ENCODE measurements around the gene PCNX1.
"Not testable (repeated sequence)": the region's sequence is repeated elsewhere in the genome, so short reads cannot be mapped to it uniquely, and the experiment has no call there.

Gene PCNX1

DNA sequence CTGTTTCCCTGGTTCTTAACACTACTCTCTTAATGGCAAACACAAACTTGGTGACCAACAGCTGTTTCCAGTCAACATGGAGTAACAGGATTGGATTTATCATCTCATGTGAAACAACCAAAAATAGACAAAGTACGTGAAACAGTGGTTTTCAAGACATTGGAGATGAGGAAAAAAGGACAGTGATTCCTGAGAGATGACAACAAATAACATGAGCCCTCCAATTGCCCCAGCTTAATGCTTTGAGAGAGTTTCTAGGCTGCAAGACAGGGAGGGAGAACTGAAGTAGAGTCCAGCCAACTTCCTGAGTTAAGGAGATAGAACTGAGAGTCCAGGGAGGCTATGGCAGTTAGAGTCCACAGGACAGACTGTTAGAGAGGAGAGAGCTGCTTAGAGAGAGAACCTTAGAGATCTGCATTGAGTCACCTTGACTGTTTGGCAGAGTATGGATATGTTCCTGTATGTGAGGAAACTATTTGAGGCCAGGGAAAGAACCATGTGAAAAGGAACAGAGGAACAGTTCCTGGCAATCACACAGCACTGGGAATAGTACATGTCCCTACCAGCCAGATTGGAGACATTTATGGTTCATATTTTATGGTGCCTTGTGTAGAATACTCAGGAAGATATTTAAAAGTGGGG, 106.4 kb downstream of the PCNX1 start:
- no peak for DNase-seq (ENCODE audit: low read depth in 2 of 2)

DNA sequence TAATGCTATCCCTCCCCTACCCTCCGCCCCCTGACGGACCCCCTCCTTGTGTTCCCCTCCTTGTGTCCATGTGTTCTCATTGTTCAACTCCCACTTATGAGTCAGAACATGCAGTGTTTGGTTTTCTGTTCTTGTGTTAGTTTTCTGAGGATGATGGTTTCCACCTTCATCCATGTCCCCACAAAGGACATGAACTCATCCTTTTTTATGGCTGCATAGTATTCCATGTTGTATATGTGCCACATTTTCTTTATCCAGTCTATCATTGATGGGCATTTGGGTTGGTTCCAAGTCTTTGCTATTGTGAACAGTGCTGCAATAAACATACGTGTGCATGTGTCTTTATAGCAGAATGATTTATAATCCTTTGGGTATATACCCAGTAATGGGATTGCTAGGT, 112.7 kb downstream of the PCNX1 start:
- not testable (repeated sequence) for DNase-seq (ENCODE audit: low read depth in 2 of 2)

DNA sequence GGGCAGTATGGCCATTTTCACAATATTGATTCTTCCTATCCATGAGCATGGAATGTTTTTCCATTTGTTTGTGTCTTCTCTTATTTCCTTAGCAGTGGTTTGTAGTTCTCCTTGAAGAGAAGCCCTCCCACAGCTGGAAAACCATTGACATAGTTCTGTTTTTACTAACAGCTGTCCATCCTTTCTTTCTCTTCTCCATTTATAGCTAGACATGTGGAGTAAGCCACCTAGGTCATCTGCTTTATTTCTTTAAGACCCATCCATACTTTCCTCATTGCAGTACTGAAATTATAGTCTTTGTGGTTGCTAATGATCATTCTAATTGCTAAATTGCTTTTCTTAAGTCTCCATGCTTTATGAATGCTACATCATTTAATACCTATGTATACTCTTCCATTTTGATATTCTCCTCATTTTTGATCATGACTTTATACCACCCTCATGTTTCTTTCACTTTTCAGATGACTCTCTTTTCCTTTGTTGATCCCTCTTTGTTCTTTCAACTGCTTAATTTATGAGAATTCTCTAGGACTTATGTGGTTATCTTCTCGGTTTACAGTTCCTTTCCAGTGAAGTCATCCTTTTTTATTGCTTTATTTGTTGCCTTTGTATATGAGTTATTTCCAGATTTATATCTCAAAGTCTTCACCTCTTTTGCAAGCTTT, 114.2 kb downstream of the PCNX1 start:
- DNase-seq (ENCODE audit: low read depth in 2 of 2): no peak

DNA sequence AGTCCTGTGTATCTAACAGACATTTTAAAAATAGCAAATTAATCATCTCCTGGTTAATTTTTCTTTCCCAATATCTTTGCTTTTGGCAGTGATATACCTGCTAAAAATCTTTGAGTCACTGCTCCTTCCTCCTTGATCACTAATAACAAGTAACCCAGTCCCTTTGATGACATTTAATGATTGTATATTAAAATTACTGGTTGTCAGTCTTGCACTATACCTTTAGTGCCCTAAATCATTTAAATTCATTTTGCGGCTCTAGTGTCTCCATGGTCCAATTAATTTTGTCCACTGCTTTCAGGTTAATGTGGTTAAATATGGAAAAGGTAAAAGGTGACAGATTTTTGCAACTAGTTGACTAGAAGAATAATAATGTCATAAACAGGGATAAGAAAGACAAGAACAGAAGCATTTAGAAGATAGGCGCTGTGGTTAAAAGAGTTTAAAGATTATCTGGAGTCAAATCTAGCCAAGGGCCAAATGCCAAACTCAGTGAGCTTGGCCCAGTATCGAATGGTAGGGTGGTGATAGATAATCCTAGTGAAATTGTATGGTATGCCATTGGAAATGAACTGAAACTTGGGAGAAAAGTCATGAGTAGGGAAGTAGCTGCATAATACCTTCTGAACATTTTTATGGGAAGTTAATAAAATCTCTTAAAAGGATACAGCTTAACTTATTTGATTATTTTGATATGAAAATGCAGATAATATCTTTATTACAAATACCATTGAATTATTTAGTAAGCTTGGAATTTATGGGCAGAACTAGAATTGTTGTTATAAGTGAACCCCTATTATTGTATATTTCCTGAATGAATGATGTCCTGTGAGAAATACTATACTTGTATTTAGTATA, 115.0 kb downstream of the PCNX1 start:
- no peak for DNase-seq (ENCODE audit: low read depth in 2 of 2)

DNA sequence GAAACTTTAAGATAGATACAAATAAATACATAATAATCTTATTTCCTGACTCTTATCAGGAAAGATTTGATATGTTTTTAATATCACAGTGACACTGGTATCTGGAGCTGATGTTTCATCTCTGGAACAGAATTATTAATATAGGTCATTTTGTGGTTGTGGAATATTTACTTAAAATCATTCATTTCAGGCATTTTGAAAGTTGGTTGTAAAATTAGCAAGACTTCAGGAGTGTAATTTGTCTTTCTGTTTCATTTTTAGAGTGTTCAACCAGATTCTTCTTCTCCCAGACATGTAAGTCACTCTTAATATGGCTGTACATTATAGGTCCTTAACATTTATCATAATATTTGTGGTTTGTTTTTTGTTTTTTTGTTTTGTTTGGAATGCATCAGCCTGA, 115.7 kb downstream of the PCNX1 start:
- no peak for DNase-seq (ENCODE audit: low read depth in 2 of 2)

DNA sequence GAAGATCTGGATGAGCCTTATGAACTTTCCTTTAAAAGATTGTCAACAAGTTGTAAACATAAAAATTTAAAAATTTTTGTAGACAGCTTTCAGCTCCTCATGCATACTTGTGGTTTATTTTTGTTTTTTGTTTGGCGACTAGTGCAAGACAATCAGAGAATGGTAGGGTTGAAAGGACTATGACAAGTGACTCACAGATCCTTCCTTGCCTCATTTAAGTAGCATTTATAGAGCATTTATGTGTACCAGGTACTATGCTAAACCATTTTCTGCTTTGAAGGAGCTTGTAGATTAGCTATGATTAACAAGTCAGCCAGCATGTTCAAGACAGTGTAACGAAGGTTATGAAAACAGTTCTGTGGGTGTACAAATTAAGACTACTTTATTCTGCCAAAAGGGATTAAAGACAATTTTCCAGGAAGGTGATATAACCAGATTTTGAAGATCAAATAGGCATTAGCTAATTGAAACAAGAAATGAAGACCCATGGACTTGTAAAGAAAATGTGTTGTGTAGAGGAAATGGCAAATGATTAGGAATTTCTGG, 122.0 kb downstream of the PCNX1 start:
- no peak for DNase-seq (ENCODE audit: low read depth in 2 of 2)

DNA sequence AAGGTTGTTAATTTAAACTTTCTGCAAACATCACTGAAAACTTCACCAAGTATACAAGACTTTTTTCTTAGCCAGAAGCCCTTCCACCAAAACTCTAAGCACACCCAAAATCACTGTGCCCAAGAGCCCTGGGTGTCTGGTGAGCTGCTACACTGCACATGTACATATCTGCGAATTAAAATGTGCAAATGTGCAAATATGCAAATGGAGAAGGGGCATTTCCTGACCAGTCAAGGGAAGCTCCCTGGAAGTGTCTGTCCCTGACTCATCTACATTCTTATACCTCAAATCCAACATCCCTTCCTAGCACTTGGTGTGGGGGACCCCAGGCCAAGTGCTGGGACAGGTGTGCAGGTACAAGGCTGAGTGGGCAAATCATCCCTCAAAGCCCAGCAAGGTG, 123.7 kb downstream of the PCNX1 start:
- no peak for DNase-seq (ENCODE audit: low read depth in 2 of 2)

DNA sequence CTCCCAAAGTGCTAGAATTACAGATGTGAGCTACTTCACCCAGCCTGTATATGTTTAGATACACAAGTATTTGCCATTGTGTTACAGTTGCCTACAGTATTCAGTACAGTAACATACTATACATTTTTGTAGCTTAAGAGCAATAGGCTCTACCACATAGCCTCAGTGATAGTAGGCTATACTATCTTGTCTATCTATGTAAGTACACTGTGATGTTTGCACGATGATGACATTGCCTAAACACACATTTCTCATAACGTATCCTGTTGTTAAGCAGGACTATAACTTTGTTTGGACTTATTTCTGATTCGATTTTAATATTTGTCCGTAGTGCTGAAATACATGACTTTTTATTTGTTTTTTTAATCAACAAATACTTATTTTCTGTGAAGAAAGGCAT, 129.2 kb downstream of the PCNX1 start:
- DNase-seq (ENCODE audit: low read depth in 2 of 2): no peak

DNA sequence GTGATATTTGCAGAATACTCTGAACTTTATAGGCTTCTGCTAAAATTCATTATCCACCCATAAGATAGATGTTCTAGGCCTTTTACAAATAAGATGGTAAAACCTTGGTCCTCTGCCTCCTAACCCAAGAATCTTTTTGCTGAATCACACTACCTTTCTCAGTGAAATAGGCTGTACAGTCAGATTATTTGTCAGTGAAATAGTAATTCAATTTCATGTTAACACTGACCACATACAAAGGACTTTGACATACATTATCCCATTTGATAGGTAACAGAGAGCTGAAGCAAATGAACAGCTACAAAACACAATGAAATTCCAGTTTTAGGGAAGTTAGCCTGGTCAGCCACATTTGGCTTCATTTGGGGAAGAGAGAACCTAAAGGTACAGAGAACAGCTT, 141.1 kb downstream of the PCNX1 start:
- no peak for DNase-seq (ENCODE audit: low read depth in 2 of 2)

DNA sequence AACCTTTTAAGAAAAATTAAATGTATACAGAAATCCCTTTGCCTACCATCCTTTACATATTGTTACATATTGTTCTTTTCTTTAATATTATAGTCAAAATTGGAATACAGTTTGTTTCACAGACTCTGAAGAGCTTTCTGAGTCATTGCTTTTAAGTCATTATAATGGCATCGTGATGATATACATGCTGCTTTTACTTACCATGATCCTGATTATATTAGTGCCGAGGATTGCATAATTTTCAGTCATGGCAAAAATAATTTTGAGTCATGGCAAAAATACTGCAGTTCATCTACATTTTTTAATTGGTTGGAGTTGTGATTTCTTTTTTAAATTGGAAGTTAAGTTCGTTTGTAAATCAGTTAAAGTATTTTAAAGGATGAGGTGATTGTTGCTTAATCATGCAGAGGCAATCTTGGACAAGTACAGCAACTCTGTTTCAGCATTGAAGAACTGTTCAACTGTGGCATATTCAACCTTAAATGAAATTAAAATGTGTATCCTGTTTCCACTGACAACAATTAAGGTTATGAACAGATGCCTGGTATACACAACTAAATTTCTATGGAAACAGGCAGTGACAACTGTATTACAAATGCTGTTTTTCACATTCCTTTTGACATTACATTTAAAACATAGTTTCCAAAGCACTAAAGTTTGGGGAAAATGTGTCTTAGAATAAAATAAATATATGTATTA, 142.3 kb downstream of the PCNX1 start:
- DNase-seq (ENCODE audit: low read depth in 2 of 2): no peak

DNA sequence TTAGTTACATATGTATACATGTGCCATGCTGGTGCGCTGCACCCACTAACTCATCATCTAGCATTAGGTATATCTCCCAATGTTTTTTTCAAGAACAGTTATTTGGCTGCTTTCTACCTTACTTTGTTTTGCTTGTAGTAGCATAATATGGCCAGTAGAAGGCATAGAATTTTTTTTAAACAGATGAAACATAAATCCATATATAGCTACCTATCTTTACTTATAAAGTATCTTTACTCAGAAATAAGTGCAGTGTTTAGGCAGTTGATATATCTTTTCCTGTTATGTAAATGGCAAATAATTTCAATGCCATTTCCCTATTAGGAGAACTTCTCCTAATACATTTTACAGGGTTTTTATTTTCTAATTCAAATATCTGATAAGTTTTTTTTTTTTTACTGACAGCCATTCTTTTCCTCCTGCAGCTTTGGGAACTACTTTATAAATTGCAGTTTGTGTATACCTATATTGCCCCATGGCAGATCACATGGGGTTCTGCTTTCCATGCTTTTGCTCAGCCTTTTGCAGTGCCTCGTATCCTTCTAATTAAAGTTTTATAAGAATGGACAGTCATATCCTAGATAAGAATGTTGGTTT, 143.1 kb downstream of the PCNX1 start:
- no peak for DNase-seq (ENCODE audit: low read depth in 2 of 2)

DNA sequence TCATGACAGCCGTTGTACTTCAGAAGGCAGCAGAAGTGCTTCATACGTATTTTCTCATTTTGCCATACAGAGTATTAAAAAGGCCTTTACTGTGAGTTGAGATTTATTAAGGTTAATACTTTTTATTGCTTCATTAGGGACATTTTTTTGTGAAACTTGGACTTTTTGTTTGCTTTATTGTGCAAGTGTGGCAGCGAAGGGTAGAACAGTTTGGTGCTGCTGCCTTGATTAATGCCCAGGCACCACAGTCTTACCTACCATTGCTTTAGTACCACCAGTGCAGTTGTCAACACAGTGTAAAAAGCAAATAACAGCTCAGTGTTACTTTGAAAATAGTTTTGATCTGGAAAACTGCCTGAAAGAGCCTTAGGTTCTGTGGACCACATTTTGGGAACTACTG, 147.4 kb downstream of the PCNX1 start:
- no peak for DNase-seq (ENCODE audit: low read depth in 2 of 2)

DNA sequence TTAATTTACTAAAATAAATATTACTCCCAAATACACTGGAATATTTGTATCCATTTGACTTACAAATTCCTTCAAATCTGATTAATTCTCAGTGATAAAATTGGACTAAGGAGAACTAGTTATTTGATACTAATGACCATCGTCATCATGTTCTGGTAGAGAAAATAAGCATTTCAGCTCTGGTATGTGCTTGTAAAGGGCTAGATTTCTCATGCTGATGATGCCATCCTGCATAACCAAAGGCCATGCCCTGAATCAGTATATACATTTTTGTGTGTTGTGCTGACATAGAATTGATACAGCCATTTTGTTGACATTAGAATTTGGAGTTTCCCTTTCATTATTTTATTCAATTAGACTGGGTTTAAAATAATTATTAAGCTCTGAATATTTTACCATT, 148.9 kb downstream of the PCNX1 start:
- DNase-seq (ENCODE audit: low read depth in 2 of 2): no peak

DNA sequence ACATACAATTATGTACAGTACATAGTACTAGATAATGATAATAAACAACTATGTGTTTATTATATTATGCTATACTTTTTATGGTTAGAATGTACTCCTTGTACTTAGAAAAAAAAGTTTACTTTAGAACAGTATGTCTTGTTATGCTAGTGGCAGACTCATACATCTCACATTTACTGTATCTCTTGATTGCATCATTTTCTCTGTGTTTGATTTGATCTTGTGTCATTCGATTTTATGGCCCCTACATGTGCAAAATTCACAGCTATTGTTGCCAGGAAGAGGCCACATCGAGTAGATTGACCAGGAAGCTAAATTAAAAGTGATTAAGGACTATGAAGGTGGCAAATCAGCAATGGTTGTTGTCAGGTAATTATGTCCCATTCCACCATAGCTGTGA, 153.0 kb downstream of the PCNX1 start:
- DNase-seq (ENCODE audit: low read depth in 2 of 2): no peak

DNA sequence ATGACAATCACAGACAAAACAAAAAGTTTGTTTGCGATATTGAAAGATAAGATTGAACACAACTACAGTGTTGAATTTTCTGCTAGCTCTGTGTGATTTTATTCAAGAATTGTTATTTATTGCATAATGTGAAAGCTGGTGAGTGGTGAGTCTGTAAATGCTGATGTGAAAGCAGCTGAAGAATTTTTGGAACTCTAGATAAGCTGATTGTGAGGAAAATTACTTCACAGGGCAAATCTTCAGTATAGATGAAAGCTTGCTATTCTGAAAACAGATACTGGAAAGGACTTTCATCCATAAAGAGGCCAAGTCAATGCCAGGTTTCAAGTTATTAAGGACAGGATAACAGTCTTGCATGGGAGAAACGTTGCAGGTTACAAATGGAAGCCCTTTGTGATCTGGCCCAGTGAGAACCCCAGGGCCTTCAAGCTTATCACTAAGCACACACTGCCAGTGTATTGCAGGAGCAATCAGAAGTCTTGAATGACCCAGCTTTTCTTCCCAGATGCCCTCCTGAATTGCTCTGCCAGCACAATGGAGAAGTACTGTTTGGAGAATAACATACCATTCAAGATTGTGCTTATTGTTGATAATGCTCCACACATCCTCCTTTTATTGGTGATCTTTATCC, 153.7 kb downstream of the PCNX1 start:
- no peak for DNase-seq (ENCODE audit: low read depth in 2 of 2)

DNA sequence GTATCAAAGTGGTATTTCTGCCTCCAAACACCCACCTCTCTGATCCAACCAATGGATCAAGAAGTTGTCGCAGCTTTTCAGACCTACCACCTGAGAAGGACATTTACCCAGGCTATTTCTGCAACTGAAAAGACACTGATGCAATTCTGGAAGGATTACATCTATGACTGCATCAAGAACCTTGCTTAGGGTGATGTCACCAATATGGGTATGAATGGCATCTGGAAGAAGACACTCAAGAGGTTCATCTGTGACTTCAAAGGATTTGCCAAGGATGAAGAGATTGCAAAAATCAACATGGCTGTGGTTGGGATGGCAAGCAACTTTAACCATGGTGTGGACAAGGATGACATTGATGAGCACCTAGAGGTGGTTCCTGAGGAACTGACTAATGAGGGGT, 154.2 kb downstream of the PCNX1 start:
- DNase-seq (ENCODE audit: low read depth in 2 of 2): no peak

DNA sequence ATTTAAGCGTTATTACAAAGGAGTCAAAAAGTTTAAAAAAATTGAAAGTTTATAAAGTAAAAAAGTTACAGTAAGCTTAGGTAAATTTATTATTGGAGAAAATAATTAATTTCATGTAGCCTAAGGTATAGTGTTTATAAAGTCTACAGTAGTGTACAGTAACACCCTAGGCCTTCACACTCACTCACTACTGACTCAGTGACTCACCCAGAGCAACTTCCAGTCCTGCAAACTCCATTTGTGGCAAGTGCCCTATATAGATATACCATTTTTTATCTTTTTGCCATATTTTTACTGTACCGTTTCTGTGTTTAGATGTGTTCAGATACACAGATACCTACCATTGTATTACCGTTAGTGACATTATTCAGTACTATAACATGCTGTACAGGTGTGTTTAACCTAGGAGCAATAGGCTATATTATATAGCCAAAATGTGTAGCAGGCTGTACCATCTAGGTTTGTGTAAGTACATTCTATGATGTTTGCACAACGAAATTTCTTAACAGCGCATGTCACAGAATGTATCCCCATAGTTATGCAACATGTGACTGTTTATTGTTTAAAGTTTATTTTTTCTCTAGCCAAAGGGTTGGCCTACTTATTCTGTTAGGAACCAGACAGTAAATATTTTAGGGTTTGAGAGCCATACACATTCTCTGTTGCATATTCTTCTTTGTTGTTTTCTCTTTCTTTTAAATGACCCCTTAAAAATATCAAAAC, 155.5 kb downstream of the PCNX1 start:
- no peak for DNase-seq (ENCODE audit: low read depth in 2 of 2)

DNA sequence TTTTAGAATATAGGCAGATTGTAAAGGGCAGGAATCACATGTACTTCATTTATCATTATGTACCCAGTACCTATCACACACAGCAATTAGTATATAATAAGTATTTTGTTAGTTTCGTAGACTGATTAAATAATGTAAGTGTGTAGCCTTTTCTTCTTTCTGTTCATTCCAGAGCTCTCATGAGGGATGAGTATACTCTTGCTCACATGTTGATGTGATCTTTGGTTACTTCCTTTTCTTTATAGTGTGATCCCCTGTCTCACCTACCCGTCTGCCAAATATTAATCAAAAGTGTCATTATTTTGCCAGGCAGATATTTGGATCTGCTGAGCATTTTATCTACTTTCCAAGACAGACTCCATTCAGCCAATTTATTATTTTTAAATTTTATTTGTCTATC, 156.1 kb downstream of the PCNX1 start:
- DNase-seq (ENCODE audit: low read depth in 2 of 2): no peak

DNA sequence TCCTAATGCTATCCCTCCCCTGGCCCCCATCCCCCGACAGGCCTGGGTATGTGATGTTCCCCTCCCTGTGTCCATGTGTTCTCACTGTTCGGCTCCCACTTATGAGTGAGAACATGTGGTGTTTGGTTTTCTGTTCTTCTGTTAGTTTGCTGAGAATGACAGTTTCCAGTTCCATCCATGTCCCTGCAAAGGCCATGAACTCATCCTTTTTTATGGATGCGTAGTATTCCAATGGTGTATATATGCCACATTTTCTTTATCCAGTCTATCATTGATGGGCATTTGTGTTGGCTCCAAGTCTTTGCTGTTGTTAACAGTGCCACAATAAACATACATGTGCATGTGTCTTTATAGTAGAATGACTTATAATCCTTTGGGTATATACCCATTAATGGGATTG, 157.5 kb downstream of the PCNX1 start:
- not testable (repeated sequence) for DNase-seq (ENCODE audit: low read depth in 2 of 2)

DNA sequence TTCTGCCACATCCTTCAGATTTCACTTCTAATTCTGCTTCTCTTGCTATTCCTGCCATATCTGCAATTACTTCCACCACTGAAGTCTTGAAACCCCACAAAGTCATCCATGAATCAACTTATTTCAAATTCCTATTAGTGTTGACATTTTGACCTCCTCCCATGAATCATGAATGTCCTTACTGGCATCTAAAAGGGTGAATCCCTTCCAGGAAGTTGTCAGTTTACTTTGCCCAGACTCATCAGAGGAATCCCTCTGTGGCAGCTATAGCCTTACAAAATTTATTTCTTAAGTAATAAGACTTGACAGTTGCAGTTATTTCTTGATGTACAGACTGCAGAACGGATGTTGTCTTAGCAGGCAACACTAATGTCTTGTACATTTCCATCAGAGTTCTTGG, 162.9 kb downstream of the PCNX1 start:
- no peak for DNase-seq (ENCODE audit: low read depth in 2 of 2)

DNA sequence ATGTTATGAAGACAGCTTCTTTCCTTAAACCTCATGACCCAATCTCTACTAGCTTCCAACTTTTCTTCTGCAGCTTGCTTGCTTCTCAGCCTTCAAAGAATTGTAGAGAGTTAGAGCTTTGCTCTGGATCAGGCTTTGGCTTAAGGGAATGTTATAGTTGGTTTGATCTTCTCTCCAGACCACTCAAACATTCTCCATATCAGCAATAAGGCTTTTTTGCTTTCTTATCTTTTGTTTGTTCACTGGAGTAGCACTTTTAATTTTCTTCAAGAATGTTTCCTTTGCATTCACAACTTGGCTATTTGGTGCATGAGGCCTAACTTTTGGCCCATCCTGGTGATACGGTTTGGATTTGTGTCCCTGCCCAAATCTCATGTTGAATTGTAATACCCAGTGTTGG, 163.8 kb downstream of the PCNX1 start:
- DNase-seq (ENCODE audit: low read depth in 2 of 2): no peak
